HepG2 (cell line): ENCODE results near the gene RHOC. TPM values are rescaled to one million over a fixed set of nuclear protein-coding genes. Genes with fewer than 3 reads are reported as not detected.

Experiments
- CBFB ChIP-seq: sonication (generic); formaldehyde crosslinking; IDR thresholded peaks from 2 replicates; pipeline ENCODE4 v1.4.0; 2020; ENCODE audit warnings: missing genetic modification reagents
- DBP ChIP-seq: sonication (generic); formaldehyde crosslinking; IDR thresholded peaks from 2 replicates; pipeline ENCODE4 v1.4.0; 2020; ENCODE audit warnings: missing genetic modification reagents; ENCODE audit errors: not compliant biosample characterization
- DDIT3 ChIP-seq: sonication (generic); formaldehyde crosslinking; IDR thresholded peaks from 2 replicates; pipeline ENCODE4 v1.4.0; 2020; ENCODE audit warnings: mild to moderate bottlenecking, missing genetic modification reagents
- GATA4 ChIP-seq: sonication (generic); IDR thresholded peaks from 2 replicates; pipeline ENCODE4 v1.6.1; 2016; ENCODE audit warnings: antibody characterized with exemption, low read depth, borderline replicate concordance
- HDAC6 ChIP-seq: fragments of 200-600 bp; sonication (generic); IDR thresholded peaks from 2 replicates; pipeline ENCODE4 v1.7.0; 2017; ENCODE audit warnings: mild to moderate bottlenecking, antibody characterized with exemption, low read length, low read depth
- KLF15 ChIP-seq: sonication (generic); formaldehyde crosslinking; IDR thresholded peaks from 2 replicates; pipeline ENCODE4 v1.8.1; 2023; ENCODE audit warnings: borderline replicate concordance, mild to moderate bottlenecking, inconsistent platforms, missing genetic modification reagents, mixed read lengths
- MATR3 ChIP-seq: sonication (generic); formaldehyde crosslinking; IDR thresholded peaks from 2 replicates; pipeline ENCODE4 v1.4.0; 2020; ENCODE audit warnings: missing genetic modification reagents
- MBNL3 ChIP-seq: fragments of 250-450 bp; sonication (Bioruptor Pico); conservative IDR thresholded peaks from 2 replicates; pipeline ENCODE4 v1.8.0; 2022; ENCODE audit warnings: mild to moderate bottlenecking, inconsistent platforms
- MLX ChIP-seq: IDR thresholded peaks from 2 replicates; pipeline ENCODE4 v1.6.1; 2016
- NPAS2 ChIP-seq: sonication (generic); formaldehyde crosslinking; IDR thresholded peaks from 2 replicates; pipeline ENCODE4 v1.8.0; 2022; ENCODE audit warnings: mild to moderate bottlenecking, missing genetic modification reagents, borderline replicate concordance
- NR2F6 ChIP-seq, 2 experiments: IDR thresholded peaks; 2 replicates each; pipeline ENCODE4 v1.6.1; 2016; ENCODE audit warnings: antibody characterized with exemption in 1 of 2, mild to moderate bottlenecking in 1 of 2
- PHB2 ChIP-seq: fragments of 450-650 bp; IDR thresholded peaks from 2 replicates; pipeline ENCODE4 v1.6.1; 2018; ENCODE audit not compliant: partially characterized antibody
- RBAK ChIP-seq: sonication (generic); formaldehyde crosslinking; IDR thresholded peaks from 2 replicates; pipeline ENCODE4 v1.5.1; 2020; ENCODE audit warnings: mild to moderate bottlenecking, missing genetic modification reagents
- THRA ChIP-seq: sonication (generic); formaldehyde crosslinking; IDR thresholded peaks from 2 replicates; pipeline ENCODE4 v1.4.0; 2020; ENCODE audit warnings: missing genetic modification reagents, borderline replicate concordance
- TP53 ChIP-seq: sonication (generic); formaldehyde crosslinking; conservative IDR thresholded peaks from 2 replicates; pipeline ENCODE4 v1.4.0; 2020; ENCODE audit warnings: missing genetic modification reagents
- TSC22D2 ChIP-seq: sonication (generic); formaldehyde crosslinking; IDR thresholded peaks from 2 replicates; pipeline ENCODE4 v1.5.1; 2020; ENCODE audit warnings: missing genetic modification reagents, mild to moderate bottlenecking, borderline replicate concordance
- ZFP41 ChIP-seq: sonication (generic); formaldehyde crosslinking; IDR thresholded peaks from 2 replicates; pipeline ENCODE4 v1.4.0; 2020; ENCODE audit warnings: mild to moderate bottlenecking, missing genetic modification reagents, borderline replicate concordance
- ZFX ChIP-seq: sonication (generic); formaldehyde crosslinking; IDR thresholded peaks from 2 replicates; pipeline ENCODE4 v1.4.0; 2020; ENCODE audit warnings: mild to moderate bottlenecking, low read depth, missing genetic modification reagents, moderate library complexity
- ZNF512B ChIP-seq: sonication (generic); formaldehyde crosslinking; IDR thresholded peaks from 2 replicates; pipeline ENCODE4 v1.5.1; 2020; ENCODE audit warnings: missing genetic modification reagents, mild to moderate bottlenecking, borderline replicate concordance
- ZNF564 ChIP-seq: sonication (generic); formaldehyde crosslinking; IDR thresholded peaks from 2 replicates; pipeline ENCODE4 v1.8.1; 2023; ENCODE audit warnings: mild to moderate bottlenecking, missing genetic modification reagents
- ZUFSP ChIP-seq: sonication (generic); formaldehyde crosslinking; IDR thresholded peaks from 2 replicates; pipeline ENCODE4 v1.9.0; 2021; ENCODE audit warnings: missing genetic modification reagents, mild to moderate bottlenecking, borderline replicate concordance
- polyA plus RNA-seq, 8 experiments: library from polyadenylated mRNA; depleted of rRNA in 3 of 8; stranded (reverse) in 7 of 8; unstranded in 1 of 8; fragments of >200 nt; fragmentation: Illumina TruSeq in 4 of 8; extraction: Trizol in 4 of 8; gene quantifications; 2 replicates each; pipeline versions ENCODE4 v1.2.1 to v1.2.3, GENCODE V29; 2011 to 2016; ENCODE audit warnings: low read depth in 4 of 8, missing spikeins in 1 of 8, mixed read lengths in 1 of 8; ENCODE audit not compliant: insufficient read depth in 1 of 8
- total RNA-seq, 5 experiments: library from RNA; depleted of rRNA; stranded (reverse); fragments of >200 nt; fragmentation: Illumina TruSeq; extraction: Trizol; gene quantifications; 2 replicates each; pipeline ENCODE4 v1.2.3, GENCODE V29; 2016; ENCODE audit warnings: low read depth in 1 of 5

Gene RHOC
- total and polyA plus RNA-seq, 2 of the 13 experiments (the other 11 are each of a cell fraction or from before 2014, with no cell fraction given), result 64.3 to 182 TPM

GRCh38 chr1:112707221-112708001, 484 bp upstream of the RHOC start (continued):
- TF ChIP-seq CBFB (CRISPR knock-in tag), result no peak
- TF ChIP-seq HDAC6, result no peak
- no peak for TF ChIP-seq NR2F6 (IDR thresholded peaks at IDR 0.05)
- TF ChIP-seq NR2F6 (CRISPR knock-in tag; IDR thresholded peaks at IDR 0.05), result peak; percentile 6; the same call in 1 of the 2 replicates
- TF ChIP-seq MLX, result no peak
- TF ChIP-seq KLF15 (CRISPR knock-in tag), result no peak
- TF ChIP-seq ZUFSP, result no peak
- TF ChIP-seq ZFP41 (CRISPR knock-in tag), result no peak
- TF ChIP-seq PHB2, result no peak
- TF ChIP-seq GATA4, result no peak
- no peak for TF ChIP-seq DDIT3 (CRISPR knock-in tag)
- TF ChIP-seq ZNF564 (CRISPR knock-in tag), result no peak
- TF ChIP-seq TSC22D2 (CRISPR knock-in tag), result no peak
- TF ChIP-seq MATR3 (CRISPR knock-in tag), result no peak
- TF ChIP-seq THRA (CRISPR knock-in tag), result no peak
- TF ChIP-seq TP53 (CRISPR knock-in tag), result 0 out of 2 replicates have a peak, but pooled peaks have one; percentile 59
- TF ChIP-seq RBAK (CRISPR knock-in tag), result no peak
- no peak for TF ChIP-seq MBNL3 (CRISPR knock-in tag)
- TF ChIP-seq NPAS2 (CRISPR knock-in tag), result no peak
- no peak for TF ChIP-seq ZNF512B (CRISPR knock-in tag)
- peak; percentile 18 for TF ChIP-seq DBP (CRISPR knock-in tag)
- peak; percentile 66 for TF ChIP-seq ZFX (CRISPR knock-in tag)
